Activated T-helper 17 cell treated with anti-CD3 and anti-CD28 coated beads, Interleukin-2, amount 50 U/mL, for 72 hours (primary cell): ENCODE results near the gene AMD1. TPM values are rescaled to one million over a fixed set of nuclear protein-coding genes. Genes with fewer than 3 reads are reported as not detected.
A peak's percentile ranks its signal among the peaks of the same experiment; 100 is the strongest.

Source experiments
- ATAC-seq: fragments of 150-1000 bp; cut with Tn5 transposase; replicated peaks from 2 replicates; pipeline ENCODE4 v1.10.0; 2021; ENCODE audit warnings: mild to moderate bottlenecking, moderate library complexity
- H3K27ac Mint-ChIP-seq: one replicate; pipeline ENCODE4 v1.8.0; 2022; ENCODE audit warnings: mixed read lengths
- H3K27me3 Mint-ChIP-seq: one replicate; pipeline ENCODE4 v1.8.0; 2022; ENCODE audit warnings: mixed read lengths
- H3K36me3 Mint-ChIP-seq: one replicate; pipeline ENCODE4 v1.8.0; 2022; ENCODE audit warnings: low read depth, mild to moderate bottlenecking, mixed read lengths
- H3K4me1 Mint-ChIP-seq: one replicate; pipeline ENCODE4 v1.8.0; 2022; ENCODE audit warnings: mixed read lengths
- H3K4me3 Mint-ChIP-seq: one replicate; pipeline ENCODE4 v1.8.0; 2022; ENCODE audit warnings: mild to moderate bottlenecking, mixed read lengths
- H3K9me3 Mint-ChIP-seq: one replicate; pipeline ENCODE4 v1.8.0; 2022; ENCODE audit warnings: mixed read lengths
- total RNA-seq, 2 donors: library from RNA; stranded (reverse); gene quantifications; one replicate each; pipeline ENCODE4 v1.2.3, GENCODE V29; 2022

Gene AMD1
- total RNA-seq, 2 donors from 2014 or later = 49.8 to 92.9 TPM

DNA sequence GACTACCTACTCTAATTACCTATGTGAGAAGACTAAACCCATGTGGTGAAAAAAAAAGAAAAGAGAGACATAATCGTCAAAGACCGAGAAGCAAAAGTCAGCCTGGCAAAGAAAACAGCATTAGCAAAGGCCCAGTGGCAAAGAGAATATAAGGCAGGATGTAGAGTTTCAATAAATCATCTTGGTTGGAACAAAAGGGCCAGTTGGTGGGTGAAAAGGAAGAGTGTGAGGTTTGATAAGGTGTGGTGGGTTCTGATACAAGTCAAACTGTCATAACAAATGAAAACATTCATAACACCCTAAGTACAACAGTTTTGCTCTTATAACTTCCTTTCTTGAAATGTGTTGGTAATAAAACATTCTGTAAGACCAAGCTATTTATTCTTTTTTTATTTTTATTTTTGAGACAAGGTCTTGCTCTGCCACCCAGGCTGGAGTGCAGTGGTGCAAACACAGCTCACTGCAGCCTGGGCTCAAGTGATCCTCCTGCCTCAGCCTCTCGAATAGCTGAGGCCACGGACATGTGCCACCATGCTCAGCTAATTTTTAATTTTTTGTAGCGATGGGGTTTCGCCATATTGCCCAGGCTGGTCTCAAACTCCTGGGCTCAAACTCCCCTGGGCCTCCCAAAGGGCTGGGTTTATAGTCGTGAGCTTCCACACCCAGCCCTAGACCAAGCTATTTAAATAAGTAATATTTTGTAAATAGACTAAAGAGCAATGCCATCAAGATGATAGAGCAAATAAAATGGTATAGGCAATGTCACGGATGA, 65.0 kb downstream of the AMD1 start:
- Mint-ChIP-seq H3K27me3 (no peaks in the 10 kb centered on the region), H3K36me3 (no peaks in the 10 kb centered on the region), H3K4me1 (peaks cover 4% of the 10 kb centered on the region), H3K27ac (no peak overlapping the region), H3K4me3 (no peak overlapping the region), H3K9me3 (no peaks in the 10 kb centered on the region)
- peak; percentile 20 for ATAC-seq

DNA sequence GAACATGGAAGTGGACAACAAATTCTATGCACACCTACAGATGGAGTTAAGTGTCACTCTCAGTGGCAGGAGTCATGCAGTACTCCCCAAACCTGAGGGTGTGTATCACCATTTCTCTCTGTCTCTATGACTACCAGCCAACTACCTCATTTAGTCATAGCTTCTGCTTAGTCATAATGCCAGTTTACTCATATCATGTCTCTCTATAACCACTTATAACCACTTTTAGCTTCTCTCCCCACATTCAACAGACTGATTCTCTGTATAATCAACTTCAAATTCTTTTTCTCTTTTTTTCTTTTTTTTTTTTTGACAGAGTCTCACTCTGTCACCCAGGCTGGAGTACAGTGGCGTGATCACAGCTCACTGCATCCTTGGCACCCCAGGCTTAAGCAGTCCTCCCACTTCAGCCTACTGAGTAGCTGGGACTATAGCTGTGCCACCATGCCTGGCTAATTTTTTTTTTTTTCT, 70.1 kb downstream of the AMD1 start:
- Mint-ChIP-seq H3K27ac (peak overlapping the region; percentile 93), H3K4me3 (peak overlapping the region; percentile 38), H3K27me3 (no peaks in the 10 kb centered on the region), H3K9me3 (no peaks in the 10 kb centered on the region), H3K4me1 (peaks cover 4% of the 10 kb centered on the region), H3K36me3 (no peaks in the 10 kb centered on the region)
- ATAC-seq = peak; percentile 98

Other genes starting within 250 kb of the AMD1 start
- gene CDK19, start 59.3 kb upstream of the AMD1 start, total RNA-seq = 10 to 100 TPM; 18.3 to 39.8 TPM
- 100 to 1,000 TPM in 1 of 2 donors, 10 to 100 TPM in 1; 55.8 to 123 TPM for gene GTF3C6, start 83.9 kb downstream of the AMD1 start, total RNA-seq
- 10 to 100 TPM; 38.4 to 55.9 TPM for gene RPF2, start 107.3 kb downstream of the AMD1 start, total RNA-seq
- gene SLC16A10, start 212.7 kb downstream of the AMD1 start, total RNA-seq = 1 to 10 TPM; 2.1 to 3.8 TPM